Osteocyte (in vitro differentiated cells): ENCODE data around the gene GRIP2. TPM values are rescaled to one million over a fixed set of nuclear protein-coding genes. Genes with fewer than 3 reads are reported as not detected.

ENCODE experiments used
- DNase-seq: peaks from one replicate; pipeline ENCODE4 v3.0.0; 2021; ENCODE audit warnings: mixed read lengths; ENCODE audit not compliant: unreplicated experiment; ENCODE audit errors: extremely low spot score
- H3K27ac Mint-ChIP-seq: one replicate; pipeline ENCODE4 v1.8.0; 2021; ENCODE audit warnings: mild to moderate bottlenecking, mixed read lengths; ENCODE audit not compliant: unreplicated experiment
- H3K27me3 Mint-ChIP-seq: one replicate; pipeline ENCODE4 v1.8.0; 2021; ENCODE audit warnings: mixed read lengths; ENCODE audit not compliant: unreplicated experiment
- H3K36me3 Mint-ChIP-seq: one replicate; pipeline ENCODE4 v1.8.0; 2021; ENCODE audit warnings: mixed read lengths; ENCODE audit not compliant: unreplicated experiment
- H3K4me1 Mint-ChIP-seq: one replicate; pipeline ENCODE4 v1.8.0; 2021; ENCODE audit warnings: mixed read lengths; ENCODE audit not compliant: unreplicated experiment
- H3K4me3 Mint-ChIP-seq: one replicate; pipeline ENCODE4 v1.8.0; 2021; ENCODE audit warnings: mild to moderate bottlenecking, moderate library complexity, mixed read lengths; ENCODE audit not compliant: unreplicated experiment
- H3K9me3 Mint-ChIP-seq: one replicate; pipeline ENCODE4 v1.8.0; 2021; ENCODE audit warnings: mixed read lengths; ENCODE audit not compliant: unreplicated experiment
- total RNA-seq: library from RNA; stranded (reverse); gene quantifications from 2 replicates; pipeline ENCODE4 v1.2.1, GENCODE V29; 2021
- TF ChIP-seq, protein P1 (sequence below): fragments of 200-600 bp; sonication (generic); IDR thresholded peaks from 2 replicates; pipeline ENCODE4 v1.5.0; 2021; ENCODE audit warnings: antibody characterized with exemption, mild to moderate bottlenecking, moderate library complexity

Gene GRIP2
- total RNA-seq, 1 donor from 2014 or later, result 0.35 TPM

DNA sequence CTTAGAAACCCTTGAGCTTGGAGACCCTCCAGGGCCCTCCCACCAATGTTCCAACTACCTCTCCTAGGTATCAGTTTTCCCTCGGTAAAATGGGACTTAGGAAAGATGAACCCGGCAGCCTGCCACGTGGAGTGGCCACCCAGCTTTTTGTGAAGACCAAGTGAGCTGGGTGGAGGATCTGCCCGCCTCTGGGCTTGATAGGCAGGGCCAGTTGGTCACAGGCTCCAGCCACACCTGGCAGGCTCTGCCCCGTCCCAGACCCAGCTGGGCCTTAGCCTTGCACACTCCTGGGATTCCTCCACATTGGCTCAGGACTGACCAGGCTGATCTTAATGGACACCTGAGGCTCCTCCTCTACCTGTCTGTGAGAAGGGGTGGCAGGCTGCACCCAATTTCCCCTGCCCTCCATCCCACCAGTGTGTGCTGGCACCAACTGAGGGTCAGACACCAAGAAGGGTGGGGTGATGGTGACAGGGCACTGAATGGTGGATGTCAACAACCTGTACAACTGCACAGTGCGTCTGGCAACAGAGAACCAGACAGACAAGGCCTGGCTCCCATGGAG, 761 bp upstream of the GRIP2 start:
- Mint-ChIP-seq H3K27ac (no peak overlapping the region), H3K9me3 (no peaks in the 10 kb centered on the region), H3K4me1 (no peaks in the 10 kb centered on the region), H3K27me3 (no peaks in the 10 kb centered on the region), H3K36me3 (no peaks in the 10 kb centered on the region), H3K4me3 (no peak overlapping the region)
- TF ChIP-seq, protein P1, sequence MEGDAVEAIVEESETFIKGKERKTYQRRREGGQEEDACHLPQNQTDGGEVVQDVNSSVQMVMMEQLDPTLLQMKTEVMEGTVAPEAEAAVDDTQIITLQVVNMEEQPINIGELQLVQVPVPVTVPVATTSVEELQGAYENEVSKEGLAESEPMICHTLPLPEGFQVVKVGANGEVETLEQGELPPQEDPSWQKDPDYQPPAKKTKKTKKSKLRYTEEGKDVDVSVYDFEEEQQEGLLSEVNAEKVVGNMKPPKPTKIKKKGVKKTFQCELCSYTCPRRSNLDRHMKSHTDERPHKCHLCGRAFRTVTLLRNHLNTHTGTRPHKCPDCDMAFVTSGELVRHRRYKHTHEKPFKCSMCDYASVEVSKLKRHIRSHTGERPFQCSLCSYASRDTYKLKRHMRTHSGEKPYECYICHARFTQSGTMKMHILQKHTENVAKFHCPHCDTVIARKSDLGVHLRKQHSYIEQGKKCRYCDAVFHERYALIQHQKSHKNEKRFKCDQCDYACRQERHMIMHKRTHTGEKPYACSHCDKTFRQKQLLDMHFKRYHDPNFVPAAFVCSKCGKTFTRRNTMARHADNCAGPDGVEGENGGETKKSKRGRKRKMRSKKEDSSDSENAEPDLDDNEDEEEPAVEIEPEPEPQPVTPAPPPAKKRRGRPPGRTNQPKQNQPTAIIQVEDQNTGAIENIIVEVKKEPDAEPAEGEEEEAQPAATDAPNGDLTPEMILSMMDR, result no peak
- DNase-seq, result no peak

DNA sequence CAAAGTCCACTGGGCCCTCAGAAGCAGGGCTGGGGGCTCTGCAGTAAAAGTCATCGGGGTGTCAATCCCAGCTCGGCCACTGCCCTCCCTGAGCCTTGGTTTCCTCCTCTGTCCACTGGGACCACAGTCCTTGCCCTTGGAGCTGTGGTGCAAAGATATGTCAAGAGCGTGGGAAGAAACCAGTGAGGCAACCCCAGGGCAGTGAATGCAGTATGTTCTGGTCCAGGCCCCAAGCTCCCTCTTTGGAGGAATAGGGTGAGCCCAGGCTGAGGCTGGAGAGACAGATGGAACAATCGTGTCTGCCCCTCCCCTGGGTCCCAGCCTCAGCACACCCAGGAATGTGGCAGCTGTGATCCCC, 779 bp downstream of the GRIP2 start:
- H3K27me3 Mint-ChIP-seq, result no peaks in the 10 kb centered on the region
- H3K4me1 Mint-ChIP-seq, result no peaks in the 10 kb centered on the region

DNA sequence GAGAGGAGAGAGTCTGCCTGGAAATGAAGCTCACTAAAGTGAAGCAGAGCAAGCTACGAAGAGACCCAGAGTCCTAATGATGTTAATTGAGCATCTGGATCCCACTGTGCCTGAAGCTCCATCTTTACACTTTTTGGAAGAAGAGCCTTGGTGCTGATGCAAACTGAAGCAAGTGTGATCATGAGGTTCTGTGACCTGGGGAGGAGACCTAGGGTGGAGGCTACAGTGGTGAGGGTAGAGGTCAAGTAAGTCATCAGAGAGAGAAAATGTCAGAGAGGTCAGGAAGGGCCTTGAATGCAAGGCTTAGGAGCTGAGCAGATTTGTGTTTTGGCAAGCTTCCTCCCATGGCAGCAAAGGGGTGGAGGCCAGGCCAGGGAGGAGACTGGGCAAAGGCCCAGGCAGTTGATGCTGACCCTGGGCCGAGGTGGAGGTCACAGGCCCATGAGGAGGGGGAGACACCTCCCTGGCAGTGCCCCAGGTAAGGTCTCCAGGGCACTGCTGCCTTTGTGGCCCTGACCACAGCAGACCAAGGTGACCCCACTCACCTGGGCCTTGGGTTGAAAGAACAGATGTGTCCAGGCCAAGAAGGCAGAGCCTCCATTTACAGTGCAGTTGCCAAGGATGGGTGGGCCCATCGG, 1.6 kb downstream of the GRIP2 start:
- TF ChIP-seq, protein P1, result no peak
- H3K4me3 Mint-ChIP-seq, result no peak overlapping the region
- H3K27ac Mint-ChIP-seq, result no peak overlapping the region
- H3K27me3 Mint-ChIP-seq, result no peaks in the 10 kb centered on the region
- DNase-seq, result no peak
- H3K9me3 Mint-ChIP-seq, result no peaks in the 10 kb centered on the region
- H3K36me3 Mint-ChIP-seq, result no peaks in the 10 kb centered on the region
- no peaks in the 10 kb centered on the region for H3K4me1 Mint-ChIP-seq

More for the DNA sequence above, 779 bp downstream of the GRIP2 start:
- Mint-ChIP-seq H3K9me3 (no peaks in the 10 kb centered on the region), H3K36me3 (no peaks in the 10 kb centered on the region), H3K27ac (no peak overlapping the region), H3K4me3 (no peak overlapping the region)
- TF ChIP-seq, protein P1, result no peak
- no peak for DNase-seq

DNA sequence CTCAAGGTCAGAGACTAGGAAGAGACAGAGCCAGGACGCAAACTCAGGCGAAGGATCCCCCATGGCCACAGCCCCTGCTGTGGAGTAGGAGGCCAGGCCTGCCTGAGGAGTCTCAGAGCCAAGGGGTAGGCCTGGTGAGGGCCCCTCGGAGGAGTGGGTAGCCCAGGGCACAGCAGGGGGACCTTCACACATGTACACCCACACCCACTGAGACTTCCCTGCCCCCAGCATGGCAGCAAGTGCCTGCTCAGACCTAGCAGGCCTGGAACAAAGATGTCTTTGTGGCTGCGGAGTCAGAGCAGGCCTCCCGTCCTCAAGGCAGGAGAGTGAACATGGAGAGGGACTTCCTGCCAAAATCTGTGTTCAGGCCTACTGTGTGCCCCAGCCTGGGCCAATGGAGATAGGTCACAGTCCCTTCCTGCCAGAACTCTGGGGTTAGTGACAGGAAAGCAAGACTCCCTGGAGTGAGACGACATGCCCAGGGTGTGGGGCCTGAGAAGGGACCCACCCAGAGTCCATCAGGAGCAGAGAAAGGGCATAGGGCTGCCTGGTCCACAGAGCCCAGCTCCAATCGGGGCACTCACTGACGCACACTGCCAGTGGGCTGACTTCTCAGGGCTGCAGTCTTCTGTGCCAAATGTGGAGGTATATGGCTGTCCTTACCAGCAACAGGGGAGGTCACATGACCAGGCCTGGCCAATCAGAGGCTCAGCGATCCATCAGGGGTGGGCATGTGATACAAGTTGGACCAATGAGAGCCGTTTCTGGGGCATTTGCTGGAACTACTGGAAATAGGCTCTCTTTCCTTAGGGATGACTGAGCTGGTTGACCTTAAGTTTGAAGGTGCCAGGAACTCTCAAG, 2.3 kb downstream of the GRIP2 start:
- no peak for DNase-seq
- Mint-ChIP-seq H3K4me3 (no peak overlapping the region), H3K27ac (no peak overlapping the region), H3K4me1 (peaks cover 2% of the 10 kb centered on the region), H3K9me3 (no peaks in the 10 kb centered on the region), H3K27me3 (no peaks in the 10 kb centered on the region), H3K36me3 (no peaks in the 10 kb centered on the region)
- TF ChIP-seq, protein P1, result no peak
